ENCODE measurements around the gene RNU7-1. TPM values are rescaled to one million over a fixed set of nuclear protein-coding genes. Genes with fewer than 3 reads are reported as not detected.

RNU7-1 gene
- total and polyA plus RNA-seq, 10 of the 15 experiments (the other 5 are each of a cell fraction or from before 2014, with no cell fraction given): not detected

DNA sequence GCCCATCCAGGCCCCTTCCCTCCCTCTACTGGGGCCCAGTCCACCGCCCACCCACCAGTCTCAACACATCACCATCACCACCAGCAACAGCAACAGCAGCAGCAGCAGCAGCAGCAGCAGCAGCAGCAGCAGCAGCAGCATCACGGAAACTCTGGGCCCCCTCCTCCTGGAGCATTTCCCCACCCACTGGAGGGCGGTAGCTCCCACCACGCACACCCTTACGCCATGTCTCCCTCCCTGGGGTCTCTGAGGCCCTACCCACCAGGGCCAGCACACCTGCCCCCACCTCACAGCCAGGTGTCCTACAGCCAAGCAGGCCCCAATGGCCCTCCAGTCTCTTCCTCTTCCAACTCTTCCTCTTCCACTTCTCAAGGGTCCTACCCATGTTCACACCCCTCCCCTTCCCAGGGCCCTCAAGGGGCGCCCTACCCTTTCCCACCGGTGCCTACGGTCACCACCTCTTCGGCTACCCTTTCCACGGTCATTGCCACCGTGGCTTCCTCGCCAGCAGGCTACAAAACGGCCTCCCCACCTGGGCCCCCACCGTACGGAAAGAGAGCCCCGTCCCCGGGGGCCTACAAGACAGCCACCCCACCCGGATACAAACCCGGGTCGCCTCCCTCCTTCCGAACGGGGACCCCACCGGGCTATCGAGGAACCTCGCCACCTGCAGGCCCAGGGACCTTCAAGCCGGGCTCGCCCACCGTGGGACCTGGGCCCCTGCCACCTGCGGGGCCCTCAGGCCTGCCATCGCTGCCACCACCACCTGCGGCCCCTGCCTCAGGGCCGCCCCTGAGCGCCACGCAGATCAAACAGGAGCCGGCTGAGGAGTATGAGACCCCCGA, 6.8 kb upstream of the RNU7-1 start:
- FAIRE-seq (no peak), ATAC-seq (peak; percentile 38), DNase-seq (ENCODE audit: low read depth, low spot score) (no peak)
- CTCF ChIA-PET: interaction anchor here (0.5 to 8.6 kb wide), 20 partner anchors 8 to 404 kb away, joined by 3 to 111 read pairs (median 4); partner anchors contain the start of genes C1R, LRRC23 and SPSB2
- Histone ChIP-seq H3K4me1 (ENCODE audit: control insufficient read depth, insufficient read depth, low read length) (peaks cover 11% of the 10 kb centered on the region; the same call in 1 of the 2 replicates), H3K9me3 (replicated peaks; ENCODE audit: control insufficient read depth, insufficient read depth, low read length) (no peaks in the 10 kb centered on the region), H3K27me3 (replicated peaks in 1 of 2; ENCODE audit: control insufficient read depth in 2 of 2, insufficient read depth in 2 of 2, low read length in 1 of 2) (no peaks in the 10 kb centered on the region), H3K27ac (ENCODE audit: control insufficient read depth, insufficient read depth) (peak overlapping the region; percentile 92), H3K79me2 (ENCODE audit: control insufficient read depth, insufficient read depth, low read length) (peaks cover 26% of the 10 kb centered on the region), H4K20me1 (ENCODE audit: control insufficient read depth, insufficient read depth) (no peaks in the 10 kb centered on the region), H3K36me3 (ENCODE audit: control insufficient read depth in 2 of 2, insufficient read depth in 2 of 2, low read length in 1 of 2) (peaks cover 5 to 6% of the 10 kb centered on the region in 2 experiments; a peak in 3 of 4 replicates), H3K4me2 (ENCODE audit: control insufficient read depth, insufficient read depth) (peak overlapping the region; percentile 95), H2AFZ (ENCODE audit: control insufficient read depth, low read depth, low read length) (no peak overlapping the region; the same call in 1 of the 2 replicates), H3K9ac (ENCODE audit: control insufficient read depth, insufficient read depth, low read length) (peak overlapping the region; percentile 96), H3K4me3 (peak overlapping the region; percentile 86)
- intact Hi-C loops (cut with micrococcal nuclease; ENCODE audit: unreplicated experiment) (no loop called here), in situ Hi-C loops (cut with MboI) (no loop called here)
- SMC1A ChIA-PET (ENCODE audit: uncharacterized antibody, unreplicated experiment): interaction anchor here (0.6 to 2.3 kb wide), 5 partner anchors 8 to 84 kb away, joined by 3 to 7 read pairs (median 3); partner anchors contain the start of gene TPI1
- RAD21 ChIA-PET (ENCODE audit: unreplicated experiment): interaction anchor here (0.9 to 1.7 kb wide), 3 partner anchors 12 to 67 kb away, joined by 3 to 6 read pairs (median 3); no protein-coding TSS in a partner anchor
- POLR2A ChIA-PET: interaction anchor here (0.5 to 17.8 kb wide), 9 partner anchors 8 to 81 kb away, joined by 3 to 524 read pairs (median 7); partner anchors contain the start of genes ATN1, LPCAT3, LRRC23 and PTPN6
- 2% methylated on average over 36 of the region's 36 CpGs for WGBS (ENCODE audit: insufficient coverage, insufficient replicate concordance, low lambda C conversion rate, missing lambda C conversion rate)
- TSS peak; percentile 40 for BruUV-seq (replicated peaks)
- 0 out of 2 replicates have a peak, but pooled peaks have one; percentile 24 for TF ChIP-seq MTA2 (IDR thresholded peaks at IDR 0.05; ENCODE audit: low read depth)
- TF ChIP-seq, protein P1, sequence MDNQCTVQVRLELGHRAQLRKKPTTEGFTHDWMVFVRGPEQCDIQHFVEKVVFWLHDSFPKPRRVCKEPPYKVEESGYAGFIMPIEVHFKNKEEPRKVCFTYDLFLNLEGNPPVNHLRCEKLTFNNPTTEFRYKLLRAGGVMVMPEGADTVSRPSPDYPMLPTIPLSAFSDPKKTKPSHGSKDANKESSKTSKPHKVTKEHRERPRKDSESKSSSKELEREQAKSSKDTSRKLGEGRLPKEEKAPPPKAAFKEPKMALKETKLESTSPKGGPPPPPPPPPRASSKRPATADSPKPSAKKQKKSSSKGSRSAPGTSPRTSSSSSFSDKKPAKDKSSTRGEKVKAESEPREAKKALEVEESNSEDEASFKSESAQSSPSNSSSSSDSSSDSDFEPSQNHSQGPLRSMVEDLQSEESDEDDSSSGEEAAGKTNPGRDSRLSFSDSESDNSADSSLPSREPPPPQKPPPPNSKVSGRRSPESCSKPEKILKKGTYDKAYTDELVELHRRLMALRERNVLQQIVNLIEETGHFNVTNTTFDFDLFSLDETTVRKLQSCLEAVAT (IDR thresholded peaks at IDR 0.05): peak; percentile 70; the same call in 1 of the 2 replicates
- TF ChIP-seq POLR2A (IDR thresholded peaks at IDR 0.05; ENCODE audit: low read depth, low read length): peak; percentile 75
- TF ChIP-seq BMI1 (IDR thresholded peaks at IDR 0.05; ENCODE audit: borderline replicate concordance): no peak
- TF ChIP-seq EZH2 (IDR thresholded peaks at IDR 0.05; ENCODE audit: borderline replicate concordance, control insufficient read depth, low read depth, low read length): no peak
- TF ChIP-seq POU2F2 (IDR thresholded peaks at IDR 0.05; ENCODE audit: borderline replicate concordance, low read depth, low read length): peak; percentile 2; the same call in 1 of the 3 replicates
- TF ChIP-seq MEF2B (IDR thresholded peaks at IDR 0.05; ENCODE audit: partially characterized antibody, poor library complexity, severe bottlenecking): peak; percentile 22
- 0 out of 2 replicates have a peak, but pooled peaks have one; percentile 11 for TF ChIP-seq TCF12 (IDR thresholded peaks at IDR 0.05; ENCODE audit: low read depth, low read length)
- peak; percentile 98 for TF ChIP-seq HDGF (IDR thresholded peaks at IDR 0.05)
- 0 out of 2 replicates have a peak, but pooled peaks have one; percentile 19 for TF ChIP-seq RB1 (IDR thresholded peaks at IDR 0.05; ENCODE audit: borderline replicate concordance)
- TF ChIP-seq, protein P2, sequence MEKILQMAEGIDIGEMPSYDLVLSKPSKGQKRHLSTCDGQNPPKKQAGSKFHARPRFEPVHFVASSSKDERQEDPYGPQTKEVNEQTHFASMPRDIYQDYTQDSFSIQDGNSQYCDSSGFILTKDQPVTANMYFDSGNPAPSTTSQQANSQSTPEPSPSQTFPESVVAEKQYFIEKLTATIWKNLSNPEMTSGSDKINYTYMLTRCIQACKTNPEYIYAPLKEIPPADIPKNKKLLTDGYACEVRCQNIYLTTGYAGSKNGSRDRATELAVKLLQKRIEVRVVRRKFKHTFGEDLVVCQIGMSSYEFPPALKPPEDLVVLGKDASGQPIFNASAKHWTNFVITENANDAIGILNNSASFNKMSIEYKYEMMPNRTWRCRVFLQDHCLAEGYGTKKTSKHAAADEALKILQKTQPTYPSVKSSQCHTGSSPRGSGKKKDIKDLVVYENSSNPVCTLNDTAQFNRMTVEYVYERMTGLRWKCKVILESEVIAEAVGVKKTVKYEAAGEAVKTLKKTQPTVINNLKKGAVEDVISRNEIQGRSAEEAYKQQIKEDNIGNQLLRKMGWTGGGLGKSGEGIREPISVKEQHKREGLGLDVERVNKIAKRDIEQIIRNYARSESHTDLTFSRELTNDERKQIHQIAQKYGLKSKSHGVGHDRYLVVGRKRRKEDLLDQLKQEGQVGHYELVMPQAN (conservative IDR thresholded peaks at IDR 0.05): no peak
- no peak for TF ChIP-seq STAT1 (conservative IDR thresholded peaks at IDR 0.05)
- TF ChIP-seq YY1 (IDR thresholded peaks at IDR 0.05; ENCODE audit: low read depth, low read length): 0 out of 2 replicates have a peak, but pooled peaks have one; percentile 20
- 0 out of 4 replicates have a peak, but pooled peaks of 1 of the 2 experiments have one; percentile 18 for TF ChIP-seq IKZF2 (IDR thresholded peaks at IDR 0.05)
- no peak for TF ChIP-seq FOXM1 (IDR thresholded peaks at IDR 0.05; ENCODE audit: low read depth, low read length)
- no peak for TF ChIP-seq CREB1 (IDR thresholded peaks at IDR 0.05; ENCODE audit: low read depth)
- no peak for TF ChIP-seq TARDBP (IDR thresholded peaks at IDR 0.05; ENCODE audit: borderline replicate concordance)
- TF ChIP-seq ZNF207 (IDR thresholded peaks at IDR 0.05; ENCODE audit: borderline replicate concordance): 0 out of 2 replicates have a peak, but pooled peaks have one; percentile 45
- TF ChIP-seq BHLHE40 (IDR thresholded peaks at IDR 0.05; ENCODE audit: borderline replicate concordance in 1 of 2, low read depth in 2 of 2, low read length in 1 of 2): no peak
- TF ChIP-seq POLR2AphosphoS5 (IDR thresholded peaks at IDR 0.05; ENCODE audit: low read length): peak; percentile 18; the same call in 1 of the 2 replicates

Data from GM12878 (cell line).